K562 (cell line): ENCODE results near the gene DZIP3. TPM values are rescaled to one million over a fixed set of nuclear protein-coding genes. Genes with fewer than 3 reads are reported as not detected.

Source experiments
- ATAC-seq: fragments of 200-7000 bp; cut with Tn5 transposase; 3 replicates; pipeline ENCODE4 v1.9.1; 2020; ENCODE audit warnings: moderate library complexity
- BruUV-seq: library from RNA; stranded (reverse); fragments of 400-500 nt; replicated peaks from 2 replicates; lab custom pipeline; 2021; lab: Mats Ljungman, UMichigan
- CTCF ChIA-PET: fragments of 300-600 bp; formaldehyde crosslinking; extraction: SDS; loops from one replicate; lab custom pipeline; 2021; ENCODE audit warnings: low intra/inter-chr PET ratio; lab: Yijun Ruan, JAX
- POLR2A ChIA-PET: fragments of 300-600, 350-650 bp; sonication (Branson Sonifier 250); formaldehyde crosslinking; extraction: SDS; loops from one replicate; lab custom pipeline; 2021; ENCODE audit warnings: antibody characterized with exemption, inconsistent platforms; lab: Yijun Ruan, JAX
- DNase-seq, 4 experiments: peaks; one replicate each; pipeline versions ENCODE4 v3.0.0 to v3.0.0-alpha.2; 2011 to 2018; ENCODE audit warnings: low spot score in 3 of 4, mixed read lengths in 3 of 4; ENCODE audit errors: extremely low read depth in 1 of 4
- FAIRE-seq: peaks from 2 replicates; lab custom pipeline; 2011; peaks lifted over from hg19 to GRCh38; lab: Jason Lieb, UNC
- H2AFZ ChIP-seq: 2 replicates; pipeline ENCODE4 v1.6.0; 2011; ENCODE audit warnings: low read depth, low read length, control low read depth, inconsistent platforms
- H3K27ac ChIP-seq: fragments of 200-600 bp; 3 replicates; pipeline ENCODE4 v1.8.0; 2011; ENCODE audit warnings: low read depth, mild to moderate bottlenecking, control low read depth, inconsistent platforms, low read length, moderate library complexity, mixed read lengths; ENCODE audit errors: extremely low read depth
- H3K27me3 ChIP-seq, 2 experiments: fragments of 300-600 bp in 1 of 2; 2 replicates in 1 of 2; 3 replicates in 1 of 2; pipeline versions ENCODE4 v1.6.0 to v1.8.0; 2011; ENCODE audit warnings: inconsistent platforms in 2 of 2, low read length in 2 of 2, mild to moderate bottlenecking in 1 of 2, mixed read lengths in 1 of 2, moderate library complexity in 1 of 2; ENCODE audit not compliant: control insufficient read depth in 2 of 2, insufficient read depth in 2 of 2
- H3K36me3 ChIP-seq: fragments of 300-600 bp; 3 replicates; pipeline ENCODE4 v1.8.0; 2011; ENCODE audit warnings: mild to moderate bottlenecking, low read length, inconsistent platforms; ENCODE audit not compliant: control insufficient read depth, insufficient read depth
- H3K4me1 ChIP-seq, 2 experiments: fragments of 200-600 bp in 1 of 2; replicated peaks in 1 of 2; 2 replicates in 1 of 2; 3 replicates in 1 of 2; pipeline versions ENCODE4 v1.5.1 to v1.8.0; 2011; ENCODE audit warnings: inconsistent platforms in 2 of 2, low read length in 2 of 2, mild to moderate bottlenecking in 1 of 2, mixed read lengths in 1 of 2, moderate library complexity in 1 of 2; ENCODE audit not compliant: control insufficient read depth in 2 of 2, insufficient read depth in 2 of 2
- H3K4me2 ChIP-seq: 2 replicates; pipeline ENCODE4 v1.6.1; 2011; ENCODE audit warnings: low read length, control low read depth, inconsistent platforms, mixed read lengths; ENCODE audit not compliant: insufficient read depth
- H3K4me3 ChIP-seq: fragments of 200-600 bp; sonication (generic), shearing (Covaris generic); 2 replicates; pipeline ENCODE4 v1.5.1; 2016; ENCODE audit warnings: control low read depth, inconsistent platforms
- H3K79me2 ChIP-seq: fragments of 200-600 bp; 3 replicates; pipeline ENCODE4 v1.8.0; 2011; ENCODE audit warnings: low read length, inconsistent platforms; ENCODE audit not compliant: control insufficient read depth, insufficient read depth
- H3K9ac ChIP-seq, 2 experiments: 2 replicates each; pipeline versions ENCODE4 v1.6.0 to v1.6.1; 2011; ENCODE audit warnings: low read depth in 2 of 2, low read length in 2 of 2, control low read depth in 1 of 2, inconsistent platforms in 1 of 2, mild to moderate bottlenecking in 1 of 2, mixed read lengths in 1 of 2; ENCODE audit not compliant: insufficient read depth in 1 of 2
- H3K9me1 ChIP-seq: one replicate; pipeline ENCODE4 v1.6.0; 2011; ENCODE audit warnings: inconsistent platforms, mild to moderate bottlenecking, low read length, moderate library complexity; ENCODE audit not compliant: control insufficient read depth, insufficient read depth
- H3K9me3 ChIP-seq: replicated peaks from 2 replicates; pipeline ENCODE4 v1.5.1; 2011; ENCODE audit warnings: low read depth, low read length, inconsistent platforms; ENCODE audit not compliant: control insufficient read depth, insufficient read depth
- H4K20me1 ChIP-seq: replicated peaks from 2 replicates; pipeline ENCODE4 v1.6.1; 2011; ENCODE audit warnings: low read length, inconsistent platforms, mixed read lengths; ENCODE audit not compliant: control insufficient read depth, insufficient read depth
- GATA2 ChIP-seq: sonication (generic); formaldehyde crosslinking; IDR thresholded peaks from 2 replicates; pipeline ENCODE4 v1.4.0; 2020; ENCODE audit warnings: mild to moderate bottlenecking, missing genetic modification reagents
- GTF2A2 ChIP-seq: IDR thresholded peaks from 2 replicates; pipeline ENCODE4 v1.6.1; 2016; ENCODE audit warnings: mild to moderate bottlenecking, missing genetic modification characterization, missing compliant biosample characterization
- MYC ChIP-seq, 2 experiments: fragments of 250-450 bp in 1 of 2; sonication (Bioruptor Pico) in 1 of 2; IDR thresholded peaks; 2 replicates each; pipeline versions ENCODE4 v1.5.1 to v1.6.1; 2012 to 2021; ENCODE audit warnings: low read depth in 2 of 2, borderline replicate concordance in 1 of 2, improper control_type of control experiment in 1 of 2, low read length in 1 of 2, mild to moderate bottlenecking in 1 of 2, moderate library complexity in 1 of 2
- SMC3 ChIP-seq: conservative IDR thresholded peaks from 2 replicates; pipeline ENCODE4 v1.6.1; 2011; ENCODE audit warnings: low read depth, low read length, improper control_type of control experiment; ENCODE audit not compliant: insufficient read depth
- XRCC4 ChIP-seq: IDR thresholded peaks from one replicate; pipeline ENCODE4 v1.6.1; 2011; ENCODE audit not compliant: insufficient read depth, insufficient read length; ENCODE audit errors: extremely low read depth
- ZNF766 ChIP-seq: fragments of 200-800 bp; sonication (Bioruptor generic); conservative IDR thresholded peaks from 2 replicates; pipeline ENCODE4 v1.6.1; 2016; ENCODE audit warnings: missing genetic modification characterization, missing compliant biosample characterization
- WGBS: fragments of 100-300 bp; shearing (Covaris generic); methylation state at CpG from one replicate; pipeline ENCODE4 v1.1.6; 2016; ENCODE audit warnings: low coverage, mixed read lengths; ENCODE audit not compliant: insufficient coverage; ENCODE audit errors: missing lambda C conversion rate; 5-methylcytosine and 5-hydroxymethylcytosine counted together
- in situ Hi-C: fragments of 300-500 bp; cut with MboI; formaldehyde crosslinking; loops from 4 replicates; pipeline ENCODE4 v1.15.0; 2018; ENCODE audit warnings: inconsistent platforms, mixed read lengths
- intact Hi-C: fragments of 100-400 bp; cut with micrococcal nuclease; formaldehyde crosslinking; loops from 2 replicates; pipeline ENCODE4 v1.14.2; 2022
- polyA plus RNA-seq, 8 experiments: library from polyadenylated mRNA; depleted of rRNA in 4 of 8; stranded (reverse) in 5 of 8; unstranded in 3 of 8; fragments of >200 nt; fragmentation: Nextera tagmentation in 2 of 8; fragmentation: Illumina TruSeq in 1 of 8; extraction: Ambion mirVana in 2 of 8; extraction: Trizol in 1 of 8; gene quantifications; 2 replicates each; pipeline versions ENCODE4 v1.2.1 to v1.2.3, GENCODE V29; 2011 to 2014; ENCODE audit warnings: inconsistent platforms in 1 of 8, missing spikeins in 1 of 8
- total RNA-seq, 7 experiments: library from RNA; depleted of rRNA in 6 of 7; stranded (reverse); fragments of >200 nt in 6 of 7; fragmentation: Illumina TruSeq in 2 of 7; extraction: Trizol in 2 of 7; gene quantifications; 2 replicates each; pipeline versions ENCODE4 v1.2.1 to v1.2.3, GENCODE V29; 2011 to 2021; ENCODE audit warnings: low replicate concordance in 1 of 7
- TF ChIP-seq, protein P1 (sequence below): sonication (generic); formaldehyde crosslinking; IDR thresholded peaks from 2 replicates; pipeline ENCODE4 v1.8.1; 2023; ENCODE audit warnings: mild to moderate bottlenecking, missing genetic modification reagents
- TF ChIP-seq, protein P2 (sequence below): fragments of 250-450 bp; sonication (Bioruptor Pico); IDR thresholded peaks from 2 replicates; pipeline ENCODE4 v1.5.0; 2021; ENCODE audit warnings: mild to moderate bottlenecking, moderate library complexity

DZIP3 gene
- total and polyA plus RNA-seq, 9 of the 15 experiments (the other 6 are each of a cell fraction or from before 2014, with no cell fraction given) = 3.5 to 9.7 (median 5.7) TPM

DNA sequence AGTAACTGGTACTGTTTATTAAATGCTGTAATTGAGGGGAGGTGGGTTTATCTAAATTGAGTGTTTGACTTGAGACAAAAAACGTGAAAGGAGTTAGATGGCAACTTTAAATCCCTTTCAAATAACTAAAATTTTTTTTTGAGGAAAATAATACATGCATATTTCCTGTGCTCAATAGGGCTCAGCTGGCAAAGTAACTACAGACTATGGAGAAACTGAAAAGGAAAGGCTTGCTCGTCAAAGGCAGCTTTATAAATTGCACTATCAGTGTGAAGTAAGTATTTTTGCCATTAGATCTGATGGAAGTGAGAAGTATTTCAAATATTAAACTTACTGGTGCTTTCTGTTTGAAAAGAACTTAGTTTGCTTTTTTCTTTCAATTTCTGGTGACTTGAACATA, 72.2 kb downstream of the DZIP3 start:
- no peak overlapping the region for H3K4me2 ChIP-seq
- POLR2A ChIA-PET = no interaction called here

DNA sequence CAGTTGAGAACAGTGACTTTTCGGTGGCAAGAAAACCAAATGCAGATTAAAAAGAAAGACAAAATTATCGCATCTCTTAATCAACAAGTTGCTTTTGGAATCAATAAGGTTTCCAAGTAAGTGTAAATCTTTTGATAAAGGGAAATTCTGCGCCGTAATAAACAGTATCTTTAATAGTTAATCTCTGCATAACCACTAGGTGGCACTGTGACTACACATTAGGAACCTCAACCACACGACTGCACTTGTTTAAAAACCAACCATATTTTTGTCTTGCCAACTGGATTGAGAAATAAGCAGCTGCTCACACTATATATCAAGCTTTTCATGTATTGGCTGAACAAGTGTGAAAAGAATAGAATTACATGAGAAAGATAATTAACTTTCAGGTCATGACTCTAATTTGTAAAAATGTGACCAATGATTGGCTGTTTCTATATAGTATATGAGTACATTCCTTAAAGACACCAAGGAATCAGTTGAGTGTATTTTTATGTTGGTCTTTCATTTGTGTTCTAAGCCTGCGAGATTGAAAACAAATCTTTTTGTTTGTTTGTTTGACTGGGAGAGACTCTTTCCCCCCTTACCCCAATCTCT, 72.7 kb downstream of the DZIP3 start:
- no peaks in the 10 kb centered on the region for H3K4me1 ChIP-seq
- ATAC-seq (peak; percentile 70; the same call in 2 of the 3 replicates), FAIRE-seq (peak; percentile 71), DNase-seq (peak; percentile 42 to 65 (median 46))
- ChIA-PET POLR2A (no interaction called here), CTCF (interaction anchor here (0.6 to 0.9 kb wide), 3 partner anchors 146 to 252 kb away, joined by 3 to 4 read pairs (median 3); no protein-coding TSS in a partner anchor)
- no peaks in the 10 kb centered on the region for H3K9me1 ChIP-seq
- no peaks in the 10 kb centered on the region for H3K27me3 ChIP-seq
- no peaks in the 10 kb centered on the region for H4K20me1 ChIP-seq
- BruUV-seq = no TSS peak
- H3K9me3 ChIP-seq = no peaks in the 10 kb centered on the region
- no peak overlapping the region for H3K4me2 ChIP-seq
- H3K9ac ChIP-seq = no peak overlapping the region
- in situ Hi-C loops = loop anchor here (10.0 kb wide), 1 partner anchor 243 kb away; no protein-coding TSS in a partner anchor
- H2AFZ ChIP-seq = no peak overlapping the region
- no peaks in the 10 kb centered on the region for H3K79me2 ChIP-seq
- WGBS = 1% methylated on average over 5 of the region's 6 CpGs
- no peak overlapping the region for H3K27ac ChIP-seq
- H3K36me3 ChIP-seq = no peaks in the 10 kb centered on the region
- no peak overlapping the region for H3K4me3 ChIP-seq
- intact Hi-C loops = loop anchor here (1.0 to 10.0 kb wide), 5 partner anchors 156 to 353 kb away; no protein-coding TSS in a partner anchor
- TF ChIP-seq, protein P1, sequence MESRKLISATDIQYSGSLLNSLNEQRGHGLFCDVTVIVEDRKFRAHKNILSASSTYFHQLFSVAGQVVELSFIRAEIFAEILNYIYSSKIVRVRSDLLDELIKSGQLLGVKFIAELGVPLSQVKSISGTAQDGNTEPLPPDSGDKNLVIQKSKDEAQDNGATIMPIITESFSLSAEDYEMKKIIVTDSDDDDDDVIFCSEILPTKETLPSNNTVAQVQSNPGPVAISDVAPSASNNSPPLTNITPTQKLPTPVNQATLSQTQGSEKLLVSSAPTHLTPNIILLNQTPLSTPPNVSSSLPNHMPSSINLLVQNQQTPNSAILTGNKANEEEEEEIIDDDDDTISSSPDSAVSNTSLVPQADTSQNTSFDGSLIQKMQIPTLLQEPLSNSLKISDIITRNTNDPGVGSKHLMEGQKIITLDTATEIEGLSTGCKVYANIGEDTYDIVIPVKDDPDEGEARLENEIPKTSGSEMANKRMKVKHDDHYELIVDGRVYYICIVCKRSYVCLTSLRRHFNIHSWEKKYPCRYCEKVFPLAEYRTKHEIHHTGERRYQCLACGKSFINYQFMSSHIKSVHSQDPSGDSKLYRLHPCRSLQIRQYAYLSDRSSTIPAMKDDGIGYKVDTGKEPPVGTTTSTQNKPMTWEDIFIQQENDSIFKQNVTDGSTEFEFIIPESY (CRISPR knock-in tag) = no peak
- TF ChIP-seq, protein P2, sequence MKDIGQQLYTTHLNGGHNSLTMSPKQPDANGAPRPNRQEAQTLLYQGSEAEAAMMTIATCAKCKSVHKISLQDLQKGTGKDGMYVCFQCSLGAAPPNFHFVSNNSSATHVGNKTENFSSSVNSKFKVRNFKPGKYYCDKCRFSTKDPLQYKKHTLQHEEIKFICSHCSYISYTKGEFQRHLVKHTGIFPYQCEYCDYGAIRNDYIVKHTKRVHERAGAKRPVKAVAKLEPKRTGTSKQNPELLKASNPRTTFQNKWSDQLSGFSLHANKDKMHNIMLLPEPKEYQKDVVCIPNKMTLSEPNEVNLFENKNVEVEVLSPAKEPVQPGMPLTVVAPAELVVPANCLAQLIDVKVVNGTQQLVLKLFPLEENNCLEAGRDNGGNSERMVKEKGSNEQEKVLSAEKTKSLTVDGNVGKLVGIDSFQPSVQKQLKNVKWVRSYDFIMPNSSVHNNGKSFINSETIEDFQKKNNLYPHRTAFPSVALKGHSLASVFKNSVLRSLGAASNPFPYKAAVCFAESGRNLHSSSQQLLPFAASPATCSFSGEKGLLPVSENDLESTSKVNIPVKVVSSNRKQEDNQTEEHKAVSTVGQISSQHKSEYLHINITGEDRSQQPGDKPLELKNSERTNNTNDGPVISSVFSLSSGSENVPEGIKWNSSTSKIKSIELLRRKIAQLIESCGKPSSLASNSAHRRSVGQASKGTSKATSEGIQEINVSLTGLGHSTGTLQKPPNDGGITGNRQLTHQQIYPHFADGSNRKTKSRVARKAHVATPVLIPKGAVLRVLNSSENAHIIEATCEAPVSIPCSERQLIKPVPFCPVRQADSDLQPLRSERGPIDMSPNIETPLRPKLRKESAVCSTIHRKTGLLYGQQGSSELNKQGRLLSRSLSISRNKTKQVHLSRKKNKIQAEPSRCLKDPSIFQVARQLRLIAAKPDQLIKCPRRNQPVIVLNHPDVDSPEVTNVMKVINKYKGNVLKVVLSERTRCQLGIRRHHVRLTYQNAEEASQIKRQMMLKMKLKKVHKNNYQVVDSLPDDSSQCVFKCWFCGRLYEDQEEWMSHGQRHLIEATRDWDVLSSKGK = no peak
- no peak for TF ChIP-seq XRCC4
- TF ChIP-seq ZNF766 (CRISPR knock-in tag) = no peak
- no peak for TF ChIP-seq GATA2 (CRISPR knock-in tag)
- peak; percentile 47; the same call in 1 of the 2 replicates for TF ChIP-seq SMC3
- no peak for TF ChIP-seq MYC (IDR thresholded peaks at IDR 0.05; ENCODE audit: low read depth, low read length)
- TF ChIP-seq MYC (CRISPR knock-in tag; IDR thresholded peaks at IDR 0.05; ENCODE audit: borderline replicate concordance, low read depth) = no peak

More for the DNA sequence above, 72.2 kb downstream of the DZIP3 start:
- H3K27me3 ChIP-seq = no peaks in the 10 kb centered on the region
- TF ChIP-seq GTF2A2 (tag) = no peak
- TF ChIP-seq, all 486 proteins: peak for 0
- no peak overlapping the region for H3K27ac ChIP-seq
- no peaks in the 10 kb centered on the region for H4K20me1 ChIP-seq
- intact Hi-C loops (loop anchor here (1.0 to 10.0 kb wide), 5 partner anchors 157 to 353 kb away; no protein-coding TSS in a partner anchor), in situ Hi-C loops (loop anchor here (10.0 kb wide), 1 partner anchor 243 kb away; no protein-coding TSS in a partner anchor)
- no peak overlapping the region for H2AFZ ChIP-seq
- no peak overlapping the region for H3K4me3 ChIP-seq
- no peaks in the 10 kb centered on the region for H3K4me1 ChIP-seq
- H3K9me1 ChIP-seq = no peaks in the 10 kb centered on the region
- 41% methylated on average over 2 of the region's 2 CpGs for WGBS
- FAIRE-seq (no peak), DNase-seq (no peak), ATAC-seq (no peak)
- no peaks in the 10 kb centered on the region for H3K36me3 ChIP-seq
- no peak overlapping the region for H3K9ac ChIP-seq
- H3K9me3 ChIP-seq = no peaks in the 10 kb centered on the region
- CTCF ChIA-PET = interaction anchor here (0.6 to 0.9 kb wide), 4 partner anchors 146 to 253 kb away, joined by 3 to 4 read pairs (median 3); no protein-coding TSS in a partner anchor
- BruUV-seq = no TSS peak
- no peaks in the 10 kb centered on the region for H3K79me2 ChIP-seq
